HG03064 (cell line): ENCODE measurements around the gene MCM7.

ENCODE experiments used
- ATAC-seq: cut with Tn5 transposase; IDR thresholded peaks from one replicate; pipeline ENCODE4 v1.9.1; 2021; ENCODE audit warnings: low read depth; ENCODE audit not compliant: unreplicated experiment

Gene MCM7

GRCh38 chr7:100075418-100075817 lies 25.8 kb downstream of the MCM7 start:
- ATAC-seq: no peak

- ATAC-seq: no peak
Measured at GRCh38 chr7:100074841-100075240, 26.4 kb downstream of the MCM7 start.

GRCh38 chr7:100072462-100072861 lies 28.7 kb downstream of the MCM7 start:
- ATAC-seq: no peak

- ATAC-seq: no peak
Measured at GRCh38 chr7:100071018-100071723, 30.0 kb downstream of the MCM7 start.

GRCh38 chr7:100069991-100070390 lies 31.2 kb downstream of the MCM7 start:
- ATAC-seq: no peak

- ATAC-seq: no peak
Measured at GRCh38 chr7:100066953-100067352, 34.2 kb downstream of the MCM7 start.

GRCh38 chr7:100065452-100066186 lies 35.6 kb downstream of the MCM7 start:
- ATAC-seq: no peak

GRCh38 chr7:100064162-100064561 lies 37.0 kb downstream of the MCM7 start:
- ATAC-seq: no peak

- ATAC-seq: no peak
Measured at GRCh38 chr7:100063376-100063775, 37.8 kb downstream of the MCM7 start.

GRCh38 chr7:100061518-100062193 lies 39.5 kb downstream of the MCM7 start:
- ATAC-seq: no peak

- ATAC-seq: no peak
Measured at GRCh38 chr7:100059251-100059739, 41.9 kb downstream of the MCM7 start.

GRCh38 chr7:100057006-100057405 lies 44.2 kb downstream of the MCM7 start:
- ATAC-seq: no peak

GRCh38 chr7:100053215-100053614 lies 48.0 kb downstream of the MCM7 start:
- no peak for ATAC-seq

GRCh38 chr7:100051611-100052010 lies 49.6 kb downstream of the MCM7 start:
- no peak for ATAC-seq

- ATAC-seq: peak; percentile 72
Measured at GRCh38 chr7:100049441-100050291, 51.5 kb downstream of the MCM7 start, which contains the start of gene ZSCAN21. ZSCAN21 (plus strand) TSS chr7:100049774; CDS start chr7:100057007, 7,233 bp downstream.

GRCh38 chr7:100048680-100049079 lies 52.5 kb downstream of the MCM7 start:
- no peak for ATAC-seq

GRCh38 chr7:100044718-100045117 lies 56.5 kb downstream of the MCM7 start:
- ATAC-seq: no peak
